Mucosa of descending colon (tissue), 3 donors: ENCODE data around the gene NUP155. TPM values are rescaled to one million over a fixed set of nuclear protein-coding genes. Genes with fewer than 3 reads are reported as not detected.

Source experiments
- ATAC-seq: fragments of 200-7000 bp; cut with Tn5 transposase; one replicate; pipeline ENCODE4 v1.9.1; 2020; ENCODE audit warnings: mild to moderate bottlenecking, moderate library complexity
- DNase-seq, 3 donors: peaks; one replicate each; pipeline ENCODE4 v3.0.0-alpha.2; 2020
- H3K36me3 ChIP-seq: fragments of 200-600 bp; one replicate; pipeline ENCODE4 v1.8.0; 2021; ENCODE audit warnings: low read depth, mild to moderate bottlenecking
- H3K4me1 ChIP-seq: fragments of 200-600 bp; one replicate; pipeline ENCODE4 v1.8.0; 2021; ENCODE audit warnings: low read depth, mild to moderate bottlenecking
- H3K4me3 ChIP-seq: fragments of 200-600 bp; one replicate; pipeline ENCODE4 v1.8.0; 2021; ENCODE audit warnings: mild to moderate bottlenecking
- H3K9me3 ChIP-seq: fragments of 200-600 bp; one replicate; pipeline ENCODE4 v1.8.0; 2021; ENCODE audit warnings: mild to moderate bottlenecking
- intact Hi-C, 2 donors: fragments of 100-400 bp; cut with DNase I in 1 of 2; cut with micrococcal nuclease in 1 of 2; formaldehyde crosslinking; loops; one replicate each; pipeline versions ENCODE4 v1.11.0 to v1.11.1; 2022; cut with DNase I, micrococcal nuclease
- total RNA-seq, 3 donors: library from RNA; stranded (reverse); fragmentation: NEBNext Ultra II Directional in 2 of 3; extraction: Animal tissue kit (Norgen Biotek cat#: 25700) in 2 of 3; gene quantifications; one replicate each; pipeline versions ENCODE4 v1.2.1 to v1.2.4, GENCODE V29; 2021 to 2023
- TF ChIP-seq, protein P1 (sequence below): fragments of 200-600 bp; IDR thresholded peaks from one replicate; pipeline ENCODE4 v1.8.0; 2022; ENCODE audit warnings: antibody characterized with exemption, mild to moderate bottlenecking
- donor health status: DM: no; HTN: no; CAD: no; lungs with moderate emphysema.
- donor health status: DM: no; HTN: no; CAD: no.
- donor health status: DM: no; HTN: yes; CAD: no.

NUP155 gene
- total RNA-seq, 3 donors from 2014 or later = 16.0 to 20.4 (median 19.8) TPM

DNA sequence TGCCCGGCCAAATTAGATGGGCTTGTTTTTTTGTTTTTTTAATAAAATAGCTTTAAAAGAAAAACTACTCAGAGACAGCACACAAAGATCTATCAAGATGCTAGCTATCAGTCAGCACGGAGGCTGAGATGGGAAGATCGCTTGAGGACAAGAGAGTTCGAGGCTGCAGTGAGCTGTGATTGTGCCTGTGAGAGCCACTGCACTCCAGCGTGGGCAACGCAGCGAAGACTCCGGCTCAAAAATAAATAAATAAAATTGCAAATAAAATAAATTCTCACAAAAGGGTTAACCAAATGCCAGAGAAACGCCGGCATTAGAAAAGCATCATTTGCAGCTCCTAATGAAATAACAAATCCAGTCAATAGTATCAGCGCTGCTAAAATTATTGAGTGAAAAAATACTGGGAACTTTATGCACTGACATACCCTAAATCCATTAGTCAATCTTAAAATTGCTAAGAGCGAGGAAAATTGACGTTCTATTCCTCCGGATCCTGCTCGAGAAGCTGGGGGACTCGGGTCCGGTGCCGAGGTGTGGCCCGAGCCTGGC, 122.4 kb downstream of the NUP155 start:
- TF ChIP-seq, protein P1, sequence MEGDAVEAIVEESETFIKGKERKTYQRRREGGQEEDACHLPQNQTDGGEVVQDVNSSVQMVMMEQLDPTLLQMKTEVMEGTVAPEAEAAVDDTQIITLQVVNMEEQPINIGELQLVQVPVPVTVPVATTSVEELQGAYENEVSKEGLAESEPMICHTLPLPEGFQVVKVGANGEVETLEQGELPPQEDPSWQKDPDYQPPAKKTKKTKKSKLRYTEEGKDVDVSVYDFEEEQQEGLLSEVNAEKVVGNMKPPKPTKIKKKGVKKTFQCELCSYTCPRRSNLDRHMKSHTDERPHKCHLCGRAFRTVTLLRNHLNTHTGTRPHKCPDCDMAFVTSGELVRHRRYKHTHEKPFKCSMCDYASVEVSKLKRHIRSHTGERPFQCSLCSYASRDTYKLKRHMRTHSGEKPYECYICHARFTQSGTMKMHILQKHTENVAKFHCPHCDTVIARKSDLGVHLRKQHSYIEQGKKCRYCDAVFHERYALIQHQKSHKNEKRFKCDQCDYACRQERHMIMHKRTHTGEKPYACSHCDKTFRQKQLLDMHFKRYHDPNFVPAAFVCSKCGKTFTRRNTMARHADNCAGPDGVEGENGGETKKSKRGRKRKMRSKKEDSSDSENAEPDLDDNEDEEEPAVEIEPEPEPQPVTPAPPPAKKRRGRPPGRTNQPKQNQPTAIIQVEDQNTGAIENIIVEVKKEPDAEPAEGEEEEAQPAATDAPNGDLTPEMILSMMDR = no peak
- H3K9me3 ChIP-seq = no peaks in the 10 kb centered on the region
- peaks cover 10% of the 10 kb centered on the region for H3K4me1 ChIP-seq
- H3K4me3 ChIP-seq = peak overlapping the region; percentile 52
- H3K36me3 ChIP-seq = no peaks in the 10 kb centered on the region
- ATAC-seq (no peak), DNase-seq (peak in 1 of 3 donors; percentile 11)
- intact Hi-C loops = no loop called here

- intact Hi-C loops = no loop called here
- TF ChIP-seq, protein P1 = no peak
- Histone ChIP-seq H3K9me3 (no peaks in the 10 kb centered on the region), H3K4me3 (no peak overlapping the region), H3K4me1 (peaks cover 10% of the 10 kb centered on the region), H3K36me3 (no peaks in the 10 kb centered on the region)
- ATAC-seq (no peak), DNase-seq (no peak)
These were observed 123.4 kb downstream of the NUP155 start for GRCh38 chr5:37247496-37247895.

GRCh38 chr5:37247036-37247435, 123.9 kb downstream of the NUP155 start:
- Histone ChIP-seq H3K9me3 (no peaks in the 10 kb centered on the region), H3K36me3 (no peaks in the 10 kb centered on the region), H3K4me3 (no peak overlapping the region), H3K4me1 (peaks cover 10% of the 10 kb centered on the region)
- DNase-seq = no peak
- intact Hi-C loops = no loop called here
- ATAC-seq = no peak
- TF ChIP-seq, protein P1 = no peak

Other genes starting within 250 kb of the NUP155 start
- 10 to 100 TPM in 2 of 3 donors, 1 to 10 TPM in 1; 8.5 to 21.6 (median 13.6) TPM for gene CPLANE1, start 121.7 kb downstream of the NUP155 start, total RNA-seq
- gene WDR70, start 8.2 kb upstream of the NUP155 start, total RNA-seq = 10 to 100 TPM; 19.5 to 42.5 (median 38.0) TPM